ENCODE results near the gene FNDC3A. TPM values are rescaled to one million over a fixed set of nuclear protein-coding genes. Genes with fewer than 3 reads are reported as not detected.
A peak's percentile ranks its signal among the peaks of the same experiment; 100 is the strongest.

Gene FNDC3A
- total RNA-seq, 1 donor from 2014 or later: 51.9 TPM

DNA sequence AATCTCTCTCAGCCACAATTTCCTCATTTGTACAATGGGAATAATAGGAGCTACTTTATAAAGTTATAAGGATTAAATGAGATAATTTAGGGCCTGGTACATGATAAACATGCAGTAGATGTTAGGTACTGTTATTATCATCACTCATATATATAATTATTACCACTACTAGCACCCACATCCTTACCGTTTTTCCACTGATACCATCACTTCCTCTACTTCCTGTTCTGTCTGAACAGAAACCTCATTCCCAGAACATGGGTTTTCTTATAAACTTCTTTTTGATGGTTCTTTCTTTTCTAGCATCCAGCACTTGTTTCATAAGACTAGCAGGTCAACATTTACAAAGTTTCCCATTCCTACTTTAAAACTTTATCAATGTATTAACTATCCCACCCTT lies 278.3 kb downstream of the FNDC3A start:
- Mint-ChIP-seq H3K9me3 (ENCODE audit: unreplicated experiment) (no peaks in the 10 kb centered on the region), H3K27ac (ENCODE audit: unreplicated experiment) (no peak overlapping the region), H3K36me3 (ENCODE audit: unreplicated experiment) (peaks cover 16% of the 10 kb centered on the region), H3K27me3 (ENCODE audit: unreplicated experiment) (no peaks in the 10 kb centered on the region), H3K4me1 (ENCODE audit: unreplicated experiment) (peaks cover 32% of the 10 kb centered on the region), H3K4me3 (ENCODE audit: unreplicated experiment) (no peak overlapping the region)
- no peak for DNase-seq (ENCODE audit: extremely low spot score, unreplicated experiment)
- no peak for TF ChIP-seq CTCF (IDR thresholded peaks at IDR 0.05)

DNA sequence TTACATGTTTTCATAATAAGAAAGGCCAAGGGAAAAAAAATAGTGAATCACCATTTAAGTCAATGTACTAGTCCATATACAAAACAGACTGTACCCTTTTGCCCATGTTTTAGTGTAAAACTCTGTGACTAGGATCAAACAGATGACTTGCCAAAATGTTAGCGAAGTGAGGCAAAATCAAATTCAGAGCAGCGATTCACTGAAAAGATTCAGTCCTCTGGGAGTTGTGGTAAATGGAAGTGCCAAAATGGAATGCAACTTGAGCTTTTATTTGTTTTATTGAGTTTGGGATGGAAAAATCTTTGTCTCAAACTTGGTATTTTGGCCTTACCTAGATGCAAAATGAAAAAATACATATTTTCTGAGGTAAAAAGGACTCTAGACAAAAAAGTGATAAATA lies 281.1 kb downstream of the FNDC3A start:
- DNase-seq (ENCODE audit: extremely low spot score, unreplicated experiment): no peak
- TF ChIP-seq CTCF (IDR thresholded peaks at IDR 0.05): no peak
- no peaks in the 10 kb centered on the region for H3K27me3 Mint-ChIP-seq (ENCODE audit: unreplicated experiment)
- H3K36me3 Mint-ChIP-seq (ENCODE audit: unreplicated experiment): peaks cover 36% of the 10 kb centered on the region
- no peaks in the 10 kb centered on the region for H3K9me3 Mint-ChIP-seq (ENCODE audit: unreplicated experiment)
- peaks cover 29% of the 10 kb centered on the region for H3K4me1 Mint-ChIP-seq (ENCODE audit: unreplicated experiment)
- peak overlapping the region; percentile 79 for H3K27ac Mint-ChIP-seq (ENCODE audit: unreplicated experiment)
- H3K4me3 Mint-ChIP-seq (ENCODE audit: unreplicated experiment): peak overlapping the region; percentile 14

DNA sequence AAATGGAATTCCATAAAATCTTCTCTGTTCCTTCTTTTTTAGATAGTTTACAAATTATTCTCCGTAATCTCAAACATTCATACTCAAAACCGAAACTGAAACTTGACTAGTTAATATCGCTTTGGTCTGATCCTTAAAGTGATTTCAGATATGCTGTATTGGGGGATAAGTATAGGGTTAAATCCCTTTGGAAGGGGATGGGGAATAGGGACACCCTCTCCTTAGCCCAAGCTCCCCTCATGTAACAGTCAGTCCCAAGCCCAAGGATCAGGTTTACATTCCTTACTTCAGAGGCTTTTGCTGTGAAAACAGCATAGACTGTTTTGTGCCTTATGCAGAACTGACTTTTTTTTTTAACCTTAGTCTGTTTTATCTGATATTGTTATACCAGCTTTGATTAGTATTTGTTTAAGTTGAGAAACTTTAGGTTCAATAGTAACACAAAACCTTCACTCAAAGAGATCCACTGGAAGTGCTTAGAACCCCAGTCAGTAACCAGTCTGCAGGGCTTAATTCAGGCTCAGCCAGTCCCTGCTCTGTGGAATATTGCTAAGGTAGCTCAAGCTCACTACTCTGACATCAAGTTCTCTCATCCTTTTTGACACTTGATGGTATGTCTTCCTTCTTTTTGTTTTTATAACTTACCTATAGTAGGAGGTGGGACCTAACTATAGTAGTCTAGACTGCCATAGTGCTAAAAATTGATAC lies 282.5 kb downstream of the FNDC3A start:
- no peaks in the 10 kb centered on the region for H3K27me3 Mint-ChIP-seq (ENCODE audit: unreplicated experiment)
- no peaks in the 10 kb centered on the region for H3K9me3 Mint-ChIP-seq (ENCODE audit: unreplicated experiment)
- peak overlapping the region; percentile 79 for H3K27ac Mint-ChIP-seq (ENCODE audit: unreplicated experiment)
- peaks cover 31% of the 10 kb centered on the region for H3K36me3 Mint-ChIP-seq (ENCODE audit: unreplicated experiment)
- peaks cover 29% of the 10 kb centered on the region for H3K4me1 Mint-ChIP-seq (ENCODE audit: unreplicated experiment)
- peak overlapping the region; percentile 57 for H3K4me3 Mint-ChIP-seq (ENCODE audit: unreplicated experiment)
- no peak for TF ChIP-seq CTCF (IDR thresholded peaks at IDR 0.05)
- no peak for DNase-seq (ENCODE audit: extremely low spot score, unreplicated experiment)

Other genes starting within 250 kb of the FNDC3A start
- not detected in 2 replicates for gene MLNR, start 244.4 kb downstream of the FNDC3A start, total RNA-seq